H1 (cell line): Measurements from ENCODE around the gene ERFE. TPM values are rescaled to one million over a fixed set of nuclear protein-coding genes. Genes with fewer than 3 reads are reported as not detected.

ENCODE experiments used
- CTCF ChIA-PET: fragments of 300-600 bp; sonication (Branson Sonifier 250); formaldehyde crosslinking; loops from one replicate; lab custom pipeline; 2021; ENCODE audit not compliant: partially characterized antibody; lab: Charles Lee
- POLR2A ChIA-PET: fragments of 300-600 bp; sonication (Branson Sonifier 250); formaldehyde crosslinking; loops from one replicate; lab custom pipeline; 2021; ENCODE audit warnings: inconsistent platforms; ENCODE audit not compliant: partially characterized antibody; lab: Charles Lee
- DNase-seq, 2 experiments: peaks; one replicate each; pipeline versions ENCODE4 v3.0.0 to v3.0.0-alpha.2; 2010 to 2022; ENCODE audit warnings: low spot score in 2 of 2, low read depth in 1 of 2, mixed read lengths in 1 of 2
- FAIRE-seq: peaks from 2 replicates; lab custom pipeline; 2011; peaks lifted over from hg19 to GRCh38; lab: Jason Lieb, UNC
- H2AFZ ChIP-seq: 2 replicates; pipeline ENCODE4 v1.8.1; 2012; ENCODE audit warnings: low read length, inconsistent platforms
- H2AK5ac ChIP-seq: 2 replicates; pipeline ENCODE4 v1.6.1; 2013; ENCODE audit warnings: low read depth, low read length
- H2BK120ac ChIP-seq: replicated peaks from 2 replicates; pipeline ENCODE3; 2013; ENCODE audit warnings: low read depth, low read length, inconsistent platforms
- H2BK12ac ChIP-seq: 2 replicates; pipeline ENCODE4 v1.6.1; 2013; ENCODE audit warnings: low read depth, low read length
- H2BK15ac ChIP-seq: 2 replicates; pipeline ENCODE4 v1.6.1; 2013; ENCODE audit warnings: low read length
- H2BK20ac ChIP-seq: 2 replicates; pipeline ENCODE4 v1.6.1; 2013; ENCODE audit warnings: low read length
- H2BK5ac ChIP-seq: 2 replicates; pipeline ENCODE4 v1.6.1; 2013; ENCODE audit warnings: low read depth, low read length
- H3K14ac ChIP-seq: 2 replicates; pipeline ENCODE4 v1.6.1; 2013; ENCODE audit warnings: inconsistent platforms; ENCODE audit not compliant: insufficient read length
- H3K18ac ChIP-seq: 2 replicates; pipeline ENCODE4 v1.6.1; 2013; ENCODE audit warnings: low read length; ENCODE audit errors: extremely low read depth
- H3K23ac ChIP-seq: 2 replicates; pipeline ENCODE4 v1.6.1; 2013; ENCODE audit warnings: inconsistent platforms; ENCODE audit not compliant: insufficient read length
- H3K23me2 ChIP-seq: 2 replicates; pipeline ENCODE4 v1.6.1; 2013; ENCODE audit warnings: low read depth, low read length
- H3K27ac ChIP-seq: 2 replicates; pipeline ENCODE4 v1.6.1; 2011; ENCODE audit warnings: low read depth, low read length, inconsistent platforms
- H3K27me3 ChIP-seq, 4 experiments: replicated peaks in 1 of 4; 1 replicate in 1 of 4; 2 replicates in 3 of 4; pipeline versions ENCODE4 v1.6.1 to v1.8.1; 2011 to 2013; ENCODE audit warnings: low read length in 3 of 4, mild to moderate bottlenecking in 3 of 4, inconsistent platforms in 2 of 4, mixed read lengths in 2 of 4, moderate library complexity in 1 of 4; ENCODE audit not compliant: control insufficient read depth in 3 of 4, insufficient read depth in 3 of 4; ENCODE audit errors: extremely low read depth in 1 of 4
- H3K36me3 ChIP-seq, 4 experiments: 2 replicates each; pipeline versions ENCODE4 v1.6.1 to v1.8.1; 2011 to 2013; ENCODE audit warnings: mild to moderate bottlenecking in 4 of 4, low read length in 3 of 4, moderate library complexity in 2 of 4, control low read depth in 1 of 4, inconsistent platforms in 1 of 4; ENCODE audit not compliant: insufficient read depth in 4 of 4, control insufficient read depth in 2 of 4
- H3K4ac ChIP-seq: replicated peaks from 2 replicates; pipeline ENCODE3; 2013; ENCODE audit warnings: low read length, low read depth, mixed read lengths, inconsistent platforms; ENCODE audit not compliant: insufficient read length
- H3K4me1 ChIP-seq, 4 experiments: replicated peaks in 1 of 4; 1 replicate in 1 of 4; 2 replicates in 3 of 4; pipeline versions ENCODE4 v1.6.1 to v1.8.1; 2011 to 2013; ENCODE audit warnings: low read length in 3 of 4, inconsistent platforms in 2 of 4, mixed read lengths in 1 of 4; ENCODE audit not compliant: insufficient read depth in 4 of 4, control insufficient read depth in 3 of 4
- H3K4me2 ChIP-seq, 2 experiments: 2 replicates each; pipeline versions ENCODE4 v1.6.1 to v1.8.1; 2011 to 2013; ENCODE audit warnings: low read depth in 2 of 2, low read length in 2 of 2, control low read depth in 1 of 2, inconsistent platforms in 1 of 2, mild to moderate bottlenecking in 1 of 2; ENCODE audit not compliant: insufficient read depth in 1 of 2
- H3K4me3 ChIP-seq, 4 experiments: fragments of 200-600, 300-600 bp in 1 of 4; sonication (generic), shearing (Covaris generic), sonication (Bioruptor Twin) in 1 of 4; 2 replicates each; pipeline versions ENCODE4 v1.5.1 to v1.8.1; 2011 to 2016; ENCODE audit warnings: low read length in 4 of 4, low read depth in 3 of 4, control low read depth in 2 of 4, inconsistent platforms in 2 of 4, mild to moderate bottlenecking in 2 of 4, mixed read lengths in 1 of 4, moderate library complexity in 1 of 4; ENCODE audit not compliant: insufficient read depth in 2 of 4; ENCODE audit errors: extremely low read depth in 1 of 4
- H3K56ac ChIP-seq: replicated peaks from 2 replicates; pipeline ENCODE3; 2013; ENCODE audit warnings: low read depth, mild to moderate bottlenecking, mixed read lengths, low read length, inconsistent platforms; ENCODE audit not compliant: insufficient read length
- H3K79me1 ChIP-seq: 2 replicates; pipeline ENCODE4 v1.6.1; 2013; ENCODE audit warnings: low read depth, low read length, control low read depth
- H3K79me2 ChIP-seq, 2 experiments: 2 replicates each; pipeline versions ENCODE4 v1.6.1 to v1.8.1; 2012 to 2013; ENCODE audit warnings: low read length in 2 of 2, mild to moderate bottlenecking in 2 of 2, inconsistent platforms in 1 of 2; ENCODE audit not compliant: insufficient read depth in 2 of 2, control insufficient read depth in 1 of 2
- H3K9ac ChIP-seq, 4 experiments: replicated peaks in 1 of 4; 1 replicate in 1 of 4; 2 replicates in 3 of 4; pipeline versions ENCODE4 v1.6.1 to v1.8.1; 2011 to 2013; ENCODE audit warnings: low read depth in 3 of 4, low read length in 3 of 4, control low read depth in 2 of 4, mild to moderate bottlenecking in 2 of 4, moderate library complexity in 2 of 4, inconsistent platforms in 1 of 4; ENCODE audit errors: extremely low read depth in 1 of 4
- H3K9me3 ChIP-seq, 2 experiments: 2 replicates each; pipeline versions ENCODE4 v1.6.1 to v1.8.1; 2012 to 2013; ENCODE audit warnings: mild to moderate bottlenecking in 2 of 2, moderate library complexity in 2 of 2, control low read depth in 1 of 2, inconsistent platforms in 1 of 2, low read depth in 1 of 2, low read length in 1 of 2, mixed read lengths in 1 of 2; ENCODE audit not compliant: insufficient read depth in 2 of 2
- H4K20me1 ChIP-seq, 2 experiments: replicated peaks in 1 of 2; 2 replicates each; pipeline versions ENCODE3 to v1.8.1; 2011 to 2013; ENCODE audit warnings: inconsistent platforms in 2 of 2, low read length in 2 of 2, mild to moderate bottlenecking in 1 of 2; ENCODE audit not compliant: insufficient read depth in 2 of 2, control insufficient read depth in 1 of 2
- H4K5ac ChIP-seq: 2 replicates; pipeline ENCODE4 v1.6.1; 2013; ENCODE audit warnings: low read length, low read depth, mixed read lengths, inconsistent platforms; ENCODE audit not compliant: insufficient read length
- H4K8ac ChIP-seq: 2 replicates; pipeline ENCODE4 v1.8.0; 2013; ENCODE audit warnings: mild to moderate bottlenecking, moderate library complexity, low read length, inconsistent platforms; ENCODE audit not compliant: insufficient read depth; ENCODE audit errors: extremely low read depth
- H4K91ac ChIP-seq: replicated peaks from 2 replicates; pipeline ENCODE3; 2013; ENCODE audit warnings: low read length, mixed read lengths, inconsistent platforms; ENCODE audit not compliant: insufficient read length
- ASH2L ChIP-seq: fragments of 200-600, 300-600 bp; sonication (generic); IDR thresholded peaks from one replicate; pipeline ENCODE4 v1.7.1; 2017; ENCODE audit warnings: low read length
- ATF3 ChIP-seq: IDR thresholded peaks from 2 replicates; pipeline ENCODE4 v1.6.1; 2011; ENCODE audit warnings: low read depth, mild to moderate bottlenecking, low read length; ENCODE audit not compliant: insufficient read depth
- EP300 ChIP-seq, 2 experiments: IDR thresholded peaks; 1 replicate in 1 of 2; 2 replicates in 1 of 2; pipeline ENCODE4 v1.6.1; 2011 to 2012; ENCODE audit warnings: low read depth in 2 of 2, low read length in 2 of 2, mild to moderate bottlenecking in 2 of 2, borderline replicate concordance in 1 of 2, inconsistent platforms in 1 of 2, moderate library complexity in 1 of 2
- HDAC6 ChIP-seq: IDR thresholded peaks from one replicate; pipeline ENCODE4 v1.7.1; 2012; ENCODE audit warnings: low read depth, mild to moderate bottlenecking, inconsistent platforms, low read length, moderate library complexity
- MAFK ChIP-seq: IDR thresholded peaks from 2 replicates; pipeline ENCODE4 v1.6.1; 2012; ENCODE audit warnings: low read depth, mild to moderate bottlenecking, improper control_type of control experiment, low read length
- MAX ChIP-seq: IDR thresholded peaks from 2 replicates; pipeline ENCODE4 v1.6.1; 2012; ENCODE audit warnings: inconsistent platforms
- NANOG ChIP-seq: IDR thresholded peaks from 2 replicates; pipeline ENCODE4 v1.6.1; 2011; ENCODE audit warnings: low read length, low read depth, mild to moderate bottlenecking, inconsistent platforms; ENCODE audit not compliant: insufficient read depth, poor library complexity, severe bottlenecking
- NRF1 ChIP-seq: IDR thresholded peaks from 2 replicates; pipeline ENCODE4 v1.6.1; 2011; ENCODE audit warnings: mild to moderate bottlenecking, low read depth, low read length, improper control_type of control experiment
- SUZ12 ChIP-seq: fragments of 200-600 bp; sonication (generic); IDR thresholded peaks from 2 replicates; pipeline ENCODE4 v1.6.1; 2012; ENCODE audit warnings: mild to moderate bottlenecking, inconsistent platforms, low read length, moderate library complexity, mixed read lengths
- TAF1 ChIP-seq: IDR thresholded peaks from 2 replicates; pipeline ENCODE4 v1.6.1; 2011; ENCODE audit warnings: mild to moderate bottlenecking, low read depth, low read length
- TEAD4 ChIP-seq: IDR thresholded peaks from 2 replicates; pipeline ENCODE4 v1.6.1; 2012; ENCODE audit warnings: low read depth, low read length, inconsistent platforms, mixed read lengths
- WGBS, 2 experiments: shearing (Covaris generic) in 1 of 2; methylation state at CpG; one replicate each; pipeline versions ENCODE4 v1.1.6 to v1.1.7; 2013 to 2015; ENCODE audit warnings: low lambda C conversion rate in 2 of 2, mixed read lengths in 2 of 2, inconsistent platforms in 1 of 2, low coverage in 1 of 2, missing lambda C conversion rate in 1 of 2; ENCODE audit not compliant: insufficient replicate concordance in 2 of 2, insufficient coverage in 1 of 2, insufficient read length in 1 of 2; ENCODE audit errors: extremely low coverage in 1 of 2, missing lambda C conversion rate in 1 of 2; 5-methylcytosine and 5-hydroxymethylcytosine counted together
- polyA plus RNA-seq, 7 experiments: library from polyadenylated mRNA; depleted of rRNA in 3 of 7; stranded (reverse) in 5 of 7; unstranded in 2 of 7; fragments of >200 nt in 5 of 7; fragments of 200-250 nt in 2 of 7; gene quantifications; 1 replicate in 5 of 7; 2 replicates in 1 of 7; 4 replicates in 1 of 7; pipeline versions ENCODE4 v1.2.1 to v1.2.3, GENCODE V29; 2011 to 2013; ENCODE audit warnings: missing spikeins in 2 of 7, mixed read lengths in 2 of 7
- total RNA-seq: library from RNA; stranded (reverse); fragmentation: NEBNext Ultra II Directional; extraction: Animal tissue kit (Norgen Biotek cat#: 25700); gene quantifications from 2 replicates; pipeline ENCODE4 v1.2.1, GENCODE V29; 2021

Gene ERFE
- total and polyA plus RNA-seq, 2 of the 8 experiments (the other 6 are each of a cell fraction or from before 2014, with no cell fraction given) = 2.5 to 3.6 TPM

- Histone ChIP-seq H3K56ac (no peak overlapping the region), H2AFZ (no peak overlapping the region), H2BK12ac (no peak overlapping the region), H3K4ac (no peak overlapping the region), H3K4me3 (no peak overlapping the region), H2BK20ac (0 out of 2 replicates have a peak overlapping the region, but pooled peaks have one; percentile 0), H4K5ac (no peak overlapping the region), H3K79me2 (no peaks in the 10 kb centered on the region), H2BK5ac (no peak overlapping the region), H3K79me1 (no peaks in the 10 kb centered on the region), H2AK5ac (peak overlapping the region; percentile 24; the same call in 1 of the 2 replicates), H2BK15ac (no peak overlapping the region), H3K23ac (no peak overlapping the region), H3K23me2 (peaks cover 13% of the 10 kb centered on the region; the same call in 1 of the 2 replicates), H3K4me2 (no peak overlapping the region), H3K27me3 (peaks cover 21 to 67% (median 50%) of the 10 kb centered on the region in 4 experiments), H3K14ac (no peak overlapping the region), H4K8ac (no peak overlapping the region), H3K9ac (no peak overlapping the region), H4K91ac (no peak overlapping the region), H3K36me3 (no peaks in the 10 kb centered on the region; a peak in 1 of 8 replicates), H3K4me1 (peaks cover 0 to 21% (median 5%) of the 10 kb centered on the region in 4 experiments; a peak in 5 of 7 replicates), H3K18ac (no peak overlapping the region), H4K20me1 (peaks cover 6% of the 10 kb centered on the region in 2 experiments), H3K27ac (no peak overlapping the region), H2BK120ac (no peak overlapping the region), H3K9me3 (no peaks in the 10 kb centered on the region)
- CTCF ChIA-PET = interaction anchor here (0.5 to 2.2 kb wide), 10 partner anchors 7 to 138 kb away, joined by 3 to 15 read pairs (median 4); no protein-coding TSS in a partner anchor
- POLR2A ChIA-PET = no interaction called here
- DNase-seq = no peak
- 87% methylated on average over 16 of the region's 21 CpGs; no CpG with 5 or more reads in 1 of the 2 experiments for WGBS, 2 experiments
- no peak for FAIRE-seq
- no peak for TF ChIP-seq MAFK
- TF ChIP-seq TAF1 = no peak
- TF ChIP-seq NANOG = no peak
- TF ChIP-seq TEAD4 = no peak
- TF ChIP-seq NRF1 = no peak
- no peak for TF ChIP-seq EP300 (IDR thresholded peaks at IDR 0.05; ENCODE audit: borderline replicate concordance in 1 of 2, low read depth in 2 of 2, low read length in 2 of 2)
- TF ChIP-seq ATF3 = no peak
- TF ChIP-seq ASH2L = no peak
- no peak for TF ChIP-seq MAX
- no peak for TF ChIP-seq HDAC6
- no peak for TF ChIP-seq SUZ12
These were observed 2.7 kb downstream of the ERFE start for GRCh38 chr2:238161291-238162051.
